Measurements from ENCODE around the gene FCER2. TPM values are rescaled to one million over a fixed set of nuclear protein-coding genes. Genes with fewer than 3 reads are reported as not detected.
A peak's percentile ranks its signal among the peaks of the same experiment; 100 is the strongest.

Gene FCER2
- total and polyA plus RNA-seq, 2 donors from 2014 or later, result 1.0 TPM; not detected in 1

GRCh38 chr19:7744199-7744786 is 42.4 kb upstream of the FCER2 start:
- no peak overlapping the region for H3K9ac ChIP-seq (ENCODE audit: low read length in 3 of 3)
- no peak for TF ChIP-seq CTCF (IDR thresholded peaks at IDR 0.05; ENCODE audit: borderline replicate concordance, extremely low read depth, insufficient read depth)
- intact Hi-C loops (cut with DNase I), result no loop called here
- no peaks in the 10 kb centered on the region for H3K9me3 ChIP-seq (ENCODE audit: control insufficient read depth in 2 of 3, insufficient read depth in 1 of 3, low read length in 3 of 3)
- no peaks in the 10 kb centered on the region for H3K4me1 ChIP-seq (ENCODE audit: control insufficient read depth in 2 of 3, insufficient read depth in 2 of 3, low read depth in 1 of 3, low read length in 3 of 3)
- H3K27ac ChIP-seq (ENCODE audit: low read depth in 2 of 2, low read length in 2 of 2), result no peak overlapping the region
- FAIRE-seq (no peak), DNase-seq (no peak)
- no peak overlapping the region for H3K4me3 ChIP-seq (ENCODE audit: low read length in 3 of 3)
- no peaks in the 10 kb centered on the region for H3K36me3 ChIP-seq (ENCODE audit: control insufficient read depth in 2 of 3, insufficient read depth in 3 of 3, low read length in 3 of 3)
- H3K27me3 ChIP-seq (ENCODE audit: control insufficient read depth, insufficient read depth, low read length), result no peaks in the 10 kb centered on the region

- intact Hi-C loops (cut with DNase I), result no loop called here
- no peak overlapping the region for H3K9ac ChIP-seq (ENCODE audit: low read length in 3 of 3)
- H3K27ac ChIP-seq (ENCODE audit: low read depth in 2 of 2, low read length in 2 of 2), result no peak overlapping the region
- no peak for TF ChIP-seq CTCF (IDR thresholded peaks at IDR 0.05; ENCODE audit: borderline replicate concordance, extremely low read depth, insufficient read depth)
- H3K36me3 ChIP-seq (ENCODE audit: control insufficient read depth in 2 of 3, insufficient read depth in 3 of 3, low read length in 3 of 3), result no peaks in the 10 kb centered on the region
- no peak overlapping the region for H3K4me3 ChIP-seq (ENCODE audit: low read length in 3 of 3)
- DNase-seq (no peak), FAIRE-seq (no peak)
- H3K27me3 ChIP-seq (ENCODE audit: control insufficient read depth, insufficient read depth, low read length), result no peaks in the 10 kb centered on the region
- no peaks in the 10 kb centered on the region for H3K9me3 ChIP-seq (ENCODE audit: control insufficient read depth in 2 of 3, insufficient read depth in 1 of 3, low read length in 3 of 3)
- no peaks in the 10 kb centered on the region for H3K4me1 ChIP-seq (ENCODE audit: control insufficient read depth in 2 of 3, insufficient read depth in 2 of 3, low read depth in 1 of 3, low read length in 3 of 3)
These were observed 41.5 kb upstream of the FCER2 start for GRCh38 chr19:7743425-7743841.

- Histone ChIP-seq H3K27ac (ENCODE audit: low read depth in 2 of 2, low read length in 2 of 2) (no peak overlapping the region), H3K4me1 (ENCODE audit: control insufficient read depth in 2 of 3, insufficient read depth in 2 of 3, low read depth in 1 of 3, low read length in 3 of 3) (no peaks in the 10 kb centered on the region), H3K4me3 (ENCODE audit: low read length in 3 of 3) (no peak overlapping the region), H3K27me3 (ENCODE audit: control insufficient read depth, insufficient read depth, low read length) (no peaks in the 10 kb centered on the region), H3K9me3 (ENCODE audit: control insufficient read depth in 2 of 3, insufficient read depth in 1 of 3, low read length in 3 of 3) (no peaks in the 10 kb centered on the region), H3K36me3 (ENCODE audit: control insufficient read depth in 2 of 3, insufficient read depth in 3 of 3, low read length in 3 of 3) (no peaks in the 10 kb centered on the region), H3K9ac (ENCODE audit: low read length in 3 of 3) (no peak overlapping the region)
- intact Hi-C loops (cut with DNase I), result no loop called here
- TF ChIP-seq CTCF (IDR thresholded peaks at IDR 0.05; ENCODE audit: borderline replicate concordance, extremely low read depth, insufficient read depth), result no peak
- FAIRE-seq, result no peak
- peak in 1 of 5 donors; percentile 39 for DNase-seq
These were observed 41.1 kb upstream of the FCER2 start for GRCh38 chr19:7742991-7743390.

- intact Hi-C loops (cut with DNase I), result no loop called here
- no peaks in the 10 kb centered on the region for H3K4me1 ChIP-seq (ENCODE audit: control insufficient read depth in 2 of 3, insufficient read depth in 2 of 3, low read depth in 1 of 3, low read length in 3 of 3)
- H3K27ac ChIP-seq (ENCODE audit: low read depth in 2 of 2, low read length in 2 of 2), result no peak overlapping the region
- TF ChIP-seq CTCF (IDR thresholded peaks at IDR 0.05; ENCODE audit: borderline replicate concordance, extremely low read depth, insufficient read depth), result no peak
- no peaks in the 10 kb centered on the region for H3K36me3 ChIP-seq (ENCODE audit: control insufficient read depth in 2 of 3, insufficient read depth in 3 of 3, low read length in 3 of 3)
- DNase-seq (peak in 1 of 5 donors; percentile 4), FAIRE-seq (no peak)
- H3K9me3 ChIP-seq (ENCODE audit: control insufficient read depth in 2 of 3, insufficient read depth in 1 of 3, low read length in 3 of 3), result no peaks in the 10 kb centered on the region
- no peaks in the 10 kb centered on the region for H3K27me3 ChIP-seq (ENCODE audit: control insufficient read depth, insufficient read depth, low read length)
- no peak overlapping the region for H3K4me3 ChIP-seq (ENCODE audit: low read length in 3 of 3)
- H3K9ac ChIP-seq (ENCODE audit: low read length in 3 of 3), result no peak overlapping the region
These were observed 40.6 kb upstream of the FCER2 start for GRCh38 chr19:7742575-7742974.
